Measurements from ENCODE around the gene YBX2. TPM values are rescaled to one million over a fixed set of nuclear protein-coding genes. Genes with fewer than 3 reads are reported as not detected.

The YBX2 gene
- total RNA-seq, 1 donor from 2014 or later: 1.3 TPM

GRCh38 chr17:7281074-7281952 lies 13.1 kb downstream of the YBX2 start, which contains the start of gene SLC2A4:
TSS of gene SLC2A4 (plus strand) at chr17:7281718. CDS start at chr17:7281935, 217 bp downstream.
- peaks cover 4% of the 10 kb centered on the region for H3K4me1 Mint-ChIP-seq (ENCODE audit: low read depth, unreplicated experiment)
- peaks cover 19% of the 10 kb centered on the region for H3K27me3 Mint-ChIP-seq (ENCODE audit: unreplicated experiment)
- no peak within 1 kb of the TSS for H3K27ac Mint-ChIP-seq (ENCODE audit: unreplicated experiment)
- TF ChIP-seq, protein P1, sequence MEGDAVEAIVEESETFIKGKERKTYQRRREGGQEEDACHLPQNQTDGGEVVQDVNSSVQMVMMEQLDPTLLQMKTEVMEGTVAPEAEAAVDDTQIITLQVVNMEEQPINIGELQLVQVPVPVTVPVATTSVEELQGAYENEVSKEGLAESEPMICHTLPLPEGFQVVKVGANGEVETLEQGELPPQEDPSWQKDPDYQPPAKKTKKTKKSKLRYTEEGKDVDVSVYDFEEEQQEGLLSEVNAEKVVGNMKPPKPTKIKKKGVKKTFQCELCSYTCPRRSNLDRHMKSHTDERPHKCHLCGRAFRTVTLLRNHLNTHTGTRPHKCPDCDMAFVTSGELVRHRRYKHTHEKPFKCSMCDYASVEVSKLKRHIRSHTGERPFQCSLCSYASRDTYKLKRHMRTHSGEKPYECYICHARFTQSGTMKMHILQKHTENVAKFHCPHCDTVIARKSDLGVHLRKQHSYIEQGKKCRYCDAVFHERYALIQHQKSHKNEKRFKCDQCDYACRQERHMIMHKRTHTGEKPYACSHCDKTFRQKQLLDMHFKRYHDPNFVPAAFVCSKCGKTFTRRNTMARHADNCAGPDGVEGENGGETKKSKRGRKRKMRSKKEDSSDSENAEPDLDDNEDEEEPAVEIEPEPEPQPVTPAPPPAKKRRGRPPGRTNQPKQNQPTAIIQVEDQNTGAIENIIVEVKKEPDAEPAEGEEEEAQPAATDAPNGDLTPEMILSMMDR (IDR thresholded peaks at IDR 0.05; ENCODE audit: partially characterized antibody, unreplicated experiment): no peak
- H3K36me3 Mint-ChIP-seq (ENCODE audit: unreplicated experiment): no peaks in the 10 kb centered on the region
- peaks cover 2% of the 10 kb centered on the region for H3K9me3 Mint-ChIP-seq (ENCODE audit: unreplicated experiment)
- H3K4me3 Mint-ChIP-seq (ENCODE audit: unreplicated experiment): peak within 1 kb of the TSS; percentile 81
- DNase-seq: peak; percentile 88

DNA sequence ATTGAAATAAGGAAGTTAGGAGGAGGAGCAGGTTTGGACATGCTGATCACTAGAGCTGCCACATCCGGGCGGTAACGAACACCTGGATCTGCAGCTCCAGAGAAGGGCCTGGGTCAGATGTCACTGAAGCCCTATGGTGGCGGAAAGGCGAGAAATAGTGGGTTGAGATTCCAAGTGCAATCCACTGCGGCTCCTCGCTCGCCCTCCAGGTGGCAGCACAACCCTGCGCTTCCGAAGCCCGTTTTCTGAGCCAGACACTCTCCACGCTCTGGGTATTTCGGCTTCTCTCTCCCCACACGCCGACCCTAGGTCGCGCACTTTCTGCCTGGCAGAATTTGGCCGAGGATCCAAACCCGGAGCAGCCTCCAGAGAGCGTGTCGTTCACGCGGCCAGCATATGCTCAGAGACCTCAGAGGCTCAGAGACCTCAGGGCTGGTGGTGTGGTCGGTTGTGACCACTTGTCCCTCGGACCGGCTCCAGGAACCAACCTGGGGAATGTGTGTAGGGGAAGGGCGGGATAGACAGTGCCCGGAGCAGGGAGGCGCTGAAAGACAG lies 13.8 kb downstream of the YBX2 start:
- Mint-ChIP-seq H3K9me3 (ENCODE audit: unreplicated experiment) (peaks cover 2% of the 10 kb centered on the region), H3K4me1 (ENCODE audit: low read depth, unreplicated experiment) (peaks cover 4% of the 10 kb centered on the region), H3K27me3 (ENCODE audit: unreplicated experiment) (peaks cover 18% of the 10 kb centered on the region), H3K4me3 (ENCODE audit: unreplicated experiment) (peak overlapping the region; percentile 81), H3K36me3 (ENCODE audit: unreplicated experiment) (no peaks in the 10 kb centered on the region), H3K27ac (ENCODE audit: unreplicated experiment) (no peak overlapping the region)
- peak; percentile 83 for DNase-seq
- TF ChIP-seq, protein P1 (IDR thresholded peaks at IDR 0.05; ENCODE audit: partially characterized antibody, unreplicated experiment): peak; percentile 69

- peaks cover 2% of the 10 kb centered on the region for H3K9me3 Mint-ChIP-seq (ENCODE audit: unreplicated experiment)
- peaks cover 4% of the 10 kb centered on the region for H3K4me1 Mint-ChIP-seq (ENCODE audit: low read depth, unreplicated experiment)
- no peak overlapping the region for H3K4me3 Mint-ChIP-seq (ENCODE audit: unreplicated experiment)
- H3K36me3 Mint-ChIP-seq (ENCODE audit: unreplicated experiment): no peaks in the 10 kb centered on the region
- DNase-seq: no peak
- peaks cover 18% of the 10 kb centered on the region for H3K27me3 Mint-ChIP-seq (ENCODE audit: unreplicated experiment)
- TF ChIP-seq, protein P1 (IDR thresholded peaks at IDR 0.05; ENCODE audit: partially characterized antibody, unreplicated experiment): no peak
- no peak overlapping the region for H3K27ac Mint-ChIP-seq (ENCODE audit: unreplicated experiment)
These were observed 15.0 kb downstream of the YBX2 start for GRCh38 chr17:7279448-7279847.

GRCh38 chr17:7266784-7267183 lies 27.7 kb downstream of the YBX2 start:
- Mint-ChIP-seq H3K27me3 (ENCODE audit: unreplicated experiment) (peaks cover 21% of the 10 kb centered on the region), H3K36me3 (ENCODE audit: unreplicated experiment) (peaks cover 4% of the 10 kb centered on the region), H3K27ac (ENCODE audit: unreplicated experiment) (no peak overlapping the region), H3K4me1 (ENCODE audit: low read depth, unreplicated experiment) (peaks cover 5% of the 10 kb centered on the region), H3K9me3 (ENCODE audit: unreplicated experiment) (peaks cover 5% of the 10 kb centered on the region), H3K4me3 (ENCODE audit: unreplicated experiment) (no peak overlapping the region)
- no peak for DNase-seq
- TF ChIP-seq, protein P1 (IDR thresholded peaks at IDR 0.05; ENCODE audit: partially characterized antibody, unreplicated experiment): no peak

GRCh38 chr17:7263801-7264078 lies 30.7 kb downstream of the YBX2 start:
- Mint-ChIP-seq H3K9me3 (ENCODE audit: unreplicated experiment) (peaks cover 3% of the 10 kb centered on the region), H3K4me1 (ENCODE audit: low read depth, unreplicated experiment) (peaks cover 5% of the 10 kb centered on the region), H3K4me3 (ENCODE audit: unreplicated experiment) (no peak overlapping the region), H3K36me3 (ENCODE audit: unreplicated experiment) (peaks cover 4% of the 10 kb centered on the region), H3K27ac (ENCODE audit: unreplicated experiment) (no peak overlapping the region), H3K27me3 (ENCODE audit: unreplicated experiment) (peaks cover 19% of the 10 kb centered on the region)
- TF ChIP-seq, protein P1 (IDR thresholded peaks at IDR 0.05; ENCODE audit: partially characterized antibody, unreplicated experiment): no peak
- no peak for DNase-seq

Data from glutamatergic neuron (in vitro differentiated cells).